Measurements from ENCODE around the gene TTC9. TPM values are rescaled to one million over a fixed set of nuclear protein-coding genes. Genes with fewer than 3 reads are reported as not detected.

The TTC9 gene
- 10 to 100 TPM; 22.5 to 50.6 (median 32.5) TPM for total RNA-seq

- Histone ChIP-seq H3K36me3 (no peaks in the 10 kb centered on the region), H3K27ac (peak within 1 kb of the TSS; percentile 78 to 88 (median 85)), H3K4me1 (peaks cover 0 to 35% (median 8%) of the 10 kb centered on the region in 3 donors), H3K4me3 (peak within 1 kb of the TSS; percentile 59 to 80 (median 76)), H3K27me3 (peaks cover 0 to 56% (median 0%) of the 10 kb centered on the region in 4 donors), H3K9me3 (no peaks in the 10 kb centered on the region)
- 0 to 1% methylated on average over 12 to 13 of the region's 105 CpGs for WGBS, 2 donors
- DNase-seq: no peak
- intact Hi-C loops (cut with DNase I): no loop called here
- TF ChIP-seq POLR2A (IDR thresholded peaks at IDR 0.05) (no peak), CTCF (IDR thresholded peaks at IDR 0.05) (no peak)
Observed at GRCh38 chr14:70641548-70642302, at the start of gene TTC9. TSS of gene TTC9 (plus strand) at chr14:70641916. CDS start at chr14:70642130, 214 bp downstream.

DNA sequence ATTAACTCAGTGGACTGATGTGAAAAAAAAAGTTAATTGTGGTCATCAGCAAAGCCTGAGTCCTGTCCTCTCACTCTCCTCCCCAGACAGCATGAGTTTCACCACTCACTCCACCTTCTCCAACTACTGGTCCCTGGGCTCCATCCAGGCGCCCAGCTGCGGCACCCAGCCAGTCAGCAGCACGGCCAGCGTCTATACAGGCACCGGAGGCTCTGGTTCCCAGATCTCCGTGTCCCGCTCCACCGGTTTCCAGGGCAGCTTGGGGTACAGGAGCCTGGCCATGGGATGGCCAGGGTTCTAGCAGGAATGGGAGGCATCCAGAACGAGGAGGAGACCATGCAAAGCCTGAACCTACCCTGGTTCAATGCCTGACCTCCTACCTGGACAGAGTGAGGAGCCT lies 47.3 kb upstream of the TTC9 start:
- TF ChIP-seq POLR2A (IDR thresholded peaks at IDR 0.05): no peak
- no peak for TF ChIP-seq CTCF (IDR thresholded peaks at IDR 0.05)
- Histone ChIP-seq H3K9me3 (no peaks in the 10 kb centered on the region), H3K27ac (no peak overlapping the region), H3K4me3 (no peak overlapping the region), H3K4me1 (peaks cover 0 to 15% (median 8%) of the 10 kb centered on the region in 3 donors), H3K36me3 (peaks cover 0 to 80% (median 33%) of the 10 kb centered on the region in 3 donors), H3K27me3 (no peaks in the 10 kb centered on the region)
- WGBS, 2 donors: 90 to 96% methylated on average over 3 to 4 of the region's 9 CpGs
- intact Hi-C loops (cut with DNase I): no loop called here
- no peak for DNase-seq

DNA sequence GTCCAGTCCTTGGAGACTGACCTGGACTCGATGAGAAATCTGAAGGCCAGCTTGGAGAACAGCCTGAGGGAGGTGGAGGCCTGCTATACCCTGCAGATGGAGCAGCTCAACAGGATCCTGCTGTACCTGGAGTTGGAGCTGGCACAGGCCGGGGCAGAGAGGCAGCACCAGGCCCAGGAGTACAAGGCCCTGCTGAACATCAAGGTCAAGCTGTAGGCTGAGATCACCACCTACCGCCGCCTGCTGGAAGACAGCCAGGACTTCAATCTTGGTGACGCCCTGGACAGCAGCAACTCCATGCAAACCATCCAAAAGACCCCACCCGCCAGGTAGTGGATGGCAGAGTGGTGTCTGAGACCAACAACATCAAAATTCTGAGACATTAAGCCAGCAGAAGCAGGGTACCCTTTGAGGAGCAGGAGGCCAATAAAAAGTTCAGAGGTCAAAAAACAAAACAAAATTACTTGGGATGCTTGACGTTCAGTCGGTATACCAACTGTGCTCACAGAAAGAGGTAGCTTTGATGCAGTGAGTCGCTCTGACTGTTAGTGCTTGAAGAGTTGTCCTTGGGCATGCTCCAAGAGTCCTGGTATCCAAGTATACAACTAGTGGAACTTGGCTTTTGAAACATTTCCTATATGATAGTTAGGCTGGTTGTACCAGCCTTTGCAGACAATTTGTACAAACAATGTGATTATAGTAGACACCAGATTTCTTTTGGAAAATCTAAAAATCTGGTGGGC lies 46.1 kb upstream of the TTC9 start:
- intact Hi-C loops (cut with DNase I): no loop called here
- WGBS, 2 donors: 79% methylated on average over 6 to 8 of the region's 9 CpGs
- Histone ChIP-seq H3K36me3 (peaks cover 0 to 69% (median 31%) of the 10 kb centered on the region in 3 donors), H3K27ac (no peak overlapping the region), H3K4me3 (no peak overlapping the region), H3K27me3 (no peaks in the 10 kb centered on the region), H3K4me1 (peaks cover 0 to 21% (median 11%) of the 10 kb centered on the region in 3 donors), H3K9me3 (no peaks in the 10 kb centered on the region)
- no peak for DNase-seq
- no peak for TF ChIP-seq POLR2A (IDR thresholded peaks at IDR 0.05)
- no peak for TF ChIP-seq CTCF (IDR thresholded peaks at IDR 0.05)

DNA sequence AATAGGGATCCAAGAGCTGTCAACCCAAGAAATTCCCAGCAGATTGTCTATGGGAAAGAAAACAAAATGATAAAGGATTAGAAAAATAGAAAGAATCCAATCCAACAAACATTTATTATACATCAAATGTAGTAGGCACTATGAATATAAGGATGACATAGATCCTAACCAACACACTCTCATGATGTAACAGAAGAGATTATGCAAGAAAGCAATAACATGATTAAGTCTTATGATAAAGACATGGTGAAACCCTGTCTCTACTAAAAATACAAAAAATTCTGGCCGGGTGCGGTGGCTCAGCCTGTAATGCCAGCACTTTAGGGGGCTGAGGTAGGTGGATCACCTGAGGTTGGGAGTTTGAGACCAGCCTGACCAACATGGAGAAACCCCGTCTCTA lies 44.0 kb upstream of the TTC9 start:
- no peak for DNase-seq
- H3K27me3 ChIP-seq: no peaks in the 10 kb centered on the region
- WGBS, 2 donors: 75 to 80% methylated on average over 3 of the region's 3 CpGs
- no peak overlapping the region for H3K4me3 ChIP-seq
- intact Hi-C loops (cut with DNase I): no loop called here
- H3K36me3 ChIP-seq: peaks cover 0 to 48% (median 18%) of the 10 kb centered on the region in 3 donors
- no peaks in the 10 kb centered on the region for H3K9me3 ChIP-seq
- TF ChIP-seq CTCF (IDR thresholded peaks at IDR 0.05) (no peak), POLR2A (IDR thresholded peaks at IDR 0.05) (no peak)
- H3K4me1 ChIP-seq: peaks cover 4 to 27% (median 11%) of the 10 kb centered on the region in 3 donors
- H3K27ac ChIP-seq: no peak overlapping the region

GRCh38 chr14:70599345-70599744 lies 42.4 kb upstream of the TTC9 start:
- Histone ChIP-seq H3K36me3 (peaks cover 0 to 32% (median 6%) of the 10 kb centered on the region in 3 donors), H3K4me1 (peaks cover 4 to 27% (median 11%) of the 10 kb centered on the region in 3 donors), H3K27me3 (no peaks in the 10 kb centered on the region), H3K4me3 (peak overlapping the region in 3 of 4 donors; percentile 62 to 94 (median 71)), H3K27ac (no peak overlapping the region), H3K9me3 (no peaks in the 10 kb centered on the region)
- no peak for TF ChIP-seq POLR2A (IDR thresholded peaks at IDR 0.05)
- no peak for TF ChIP-seq CTCF (IDR thresholded peaks at IDR 0.05)
- intact Hi-C loops (cut with DNase I): no loop called here
- DNase-seq: no peak
- WGBS, 2 donors: 46 to 48% methylated on average over 1 of the region's 1 CpG

Data from esophagus squamous epithelium (tissue), 5 donors.